Thoracic aorta (tissue), 2 donors: ENCODE results near the gene RAB37. TPM values are rescaled to one million over a fixed set of nuclear protein-coding genes. Genes with fewer than 3 reads are reported as not detected.

Experiments
- ATAC-seq: fragments of 150-250 bp; one replicate; pipeline ENCODE4 v1.8.0; 2017; ENCODE audit warnings: low read depth; ENCODE audit not compliant: insufficient number of reproducible peaks, low FRiP score
- DNase-seq: peaks from one replicate; pipeline ENCODE4 v3.0.0-alpha.2; 2020; ENCODE audit warnings: low spot score
- H3K27ac ChIP-seq, 2 donors: fragments of 200-600 bp; sonication (generic); 1 replicate in 1 of 2; 2 replicates in 1 of 2; pipeline ENCODE4 v1.5.1; 2016; ENCODE audit warnings: mild to moderate bottlenecking in 2 of 2, moderate library complexity in 2 of 2
- H3K27me3 ChIP-seq: fragments of 200-600 bp; sonication (generic); replicated peaks from 2 replicates; pipeline ENCODE4 v1.6.0; 2016; ENCODE audit warnings: mild to moderate bottlenecking; ENCODE audit not compliant: insufficient read depth
- H3K36me3 ChIP-seq: fragments of 200-600 bp; sonication (generic); one replicate; pipeline ENCODE4 v1.5.1; 2016
- H3K4me1 ChIP-seq, 2 donors: fragments of 200-600 bp; sonication (generic); 1 replicate in 1 of 2; 2 replicates in 1 of 2; pipeline versions ENCODE4 v1.5.1 to v1.6.0; 2016; ENCODE audit warnings: low read depth in 2 of 2, mild to moderate bottlenecking in 1 of 2; ENCODE audit not compliant: control insufficient read depth in 1 of 2
- H3K4me3 ChIP-seq: fragments of 200-600 bp; sonication (generic); 2 replicates; pipeline ENCODE4 v1.5.1; 2016; ENCODE audit warnings: mild to moderate bottlenecking
- H3K9me3 ChIP-seq: fragments of 200-600 bp; sonication (generic); 2 replicates; pipeline ENCODE4 v1.5.1; 2016
- total RNA-seq, 2 donors: library from RNA; depleted of rRNA; stranded (reverse); fragments of >200 nt; gene quantifications; one replicate each; pipeline versions ENCODE4 v1.1.0 to v1.2.3, GENCODE V29; 2016
- TF ChIP-seq, protein P1 (sequence below): fragments of 200-600 bp; sonication (generic); IDR thresholded peaks from one replicate; pipeline ENCODE4 v1.5.1; 2019; ENCODE audit warnings: antibody characterized with exemption

RAB37 gene
- 1 to 10 TPM; 2.2 to 3.2 TPM for total RNA-seq

DNA sequence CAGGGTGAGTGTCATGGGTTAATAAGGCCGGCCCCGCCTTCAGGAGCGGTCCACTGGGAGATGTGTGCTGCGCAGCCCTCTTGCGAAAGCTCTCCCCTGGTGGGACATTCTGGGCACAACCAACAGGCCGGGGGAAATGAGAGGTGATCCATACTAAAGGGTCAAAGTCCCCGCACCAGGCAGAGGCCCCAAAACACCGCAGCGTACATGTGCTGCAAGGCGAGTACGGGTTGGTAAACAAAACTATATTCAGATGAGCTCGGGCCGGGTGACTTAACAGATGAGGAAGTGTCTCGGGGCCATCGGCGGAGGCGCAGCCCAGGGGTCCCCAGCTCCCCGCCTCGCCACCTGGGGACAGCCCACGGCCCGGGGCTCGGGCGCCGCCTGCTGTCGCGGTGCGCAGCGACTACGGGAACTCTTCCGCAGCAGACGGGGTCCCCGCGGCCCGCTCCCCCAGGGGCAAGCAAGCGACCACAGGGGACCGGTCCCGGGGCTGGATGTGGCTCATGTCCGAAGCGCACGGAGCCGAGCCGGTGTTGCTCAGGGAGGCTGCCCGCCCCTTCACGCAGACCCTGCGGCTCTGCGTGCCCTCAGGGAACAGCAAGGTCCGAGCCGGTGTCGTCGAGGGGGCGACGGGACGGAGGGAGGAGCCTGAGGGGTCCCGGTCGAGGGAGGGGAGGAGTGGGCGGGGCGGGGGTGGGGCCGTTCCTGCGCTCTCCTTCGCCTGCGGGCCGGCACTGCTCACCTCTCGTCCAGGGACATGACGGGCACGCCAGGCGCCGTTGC, at the start of gene RAB37:
Gene RAB37, plus strand, starts transcription at position 744 of the 786 bp plus-strand sequence. Its CDS starts 17 bp downstream, at position 761.
- Histone ChIP-seq H3K4me1 (peaks cover 0 to 26% of the 10 kb centered on the region in 2 donors), H3K27me3 (no peaks in the 10 kb centered on the region), H3K4me3 (peak within 1 kb of the TSS; percentile 57), H3K9me3 (no peaks in the 10 kb centered on the region), H3K36me3 (no peaks in the 10 kb centered on the region), H3K27ac (no peak within 1 kb of the TSS)
- DNase-seq (no peak), ATAC-seq (no peak)
- TF ChIP-seq, protein P1, sequence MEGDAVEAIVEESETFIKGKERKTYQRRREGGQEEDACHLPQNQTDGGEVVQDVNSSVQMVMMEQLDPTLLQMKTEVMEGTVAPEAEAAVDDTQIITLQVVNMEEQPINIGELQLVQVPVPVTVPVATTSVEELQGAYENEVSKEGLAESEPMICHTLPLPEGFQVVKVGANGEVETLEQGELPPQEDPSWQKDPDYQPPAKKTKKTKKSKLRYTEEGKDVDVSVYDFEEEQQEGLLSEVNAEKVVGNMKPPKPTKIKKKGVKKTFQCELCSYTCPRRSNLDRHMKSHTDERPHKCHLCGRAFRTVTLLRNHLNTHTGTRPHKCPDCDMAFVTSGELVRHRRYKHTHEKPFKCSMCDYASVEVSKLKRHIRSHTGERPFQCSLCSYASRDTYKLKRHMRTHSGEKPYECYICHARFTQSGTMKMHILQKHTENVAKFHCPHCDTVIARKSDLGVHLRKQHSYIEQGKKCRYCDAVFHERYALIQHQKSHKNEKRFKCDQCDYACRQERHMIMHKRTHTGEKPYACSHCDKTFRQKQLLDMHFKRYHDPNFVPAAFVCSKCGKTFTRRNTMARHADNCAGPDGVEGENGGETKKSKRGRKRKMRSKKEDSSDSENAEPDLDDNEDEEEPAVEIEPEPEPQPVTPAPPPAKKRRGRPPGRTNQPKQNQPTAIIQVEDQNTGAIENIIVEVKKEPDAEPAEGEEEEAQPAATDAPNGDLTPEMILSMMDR = no peak

- H3K36me3 ChIP-seq = no peaks in the 10 kb centered on the region
- TF ChIP-seq, protein P1 = no peak
Measured at GRCh38 chr17:74687886-74688285, 49.2 kb upstream of the RAB37 start.

DNA sequence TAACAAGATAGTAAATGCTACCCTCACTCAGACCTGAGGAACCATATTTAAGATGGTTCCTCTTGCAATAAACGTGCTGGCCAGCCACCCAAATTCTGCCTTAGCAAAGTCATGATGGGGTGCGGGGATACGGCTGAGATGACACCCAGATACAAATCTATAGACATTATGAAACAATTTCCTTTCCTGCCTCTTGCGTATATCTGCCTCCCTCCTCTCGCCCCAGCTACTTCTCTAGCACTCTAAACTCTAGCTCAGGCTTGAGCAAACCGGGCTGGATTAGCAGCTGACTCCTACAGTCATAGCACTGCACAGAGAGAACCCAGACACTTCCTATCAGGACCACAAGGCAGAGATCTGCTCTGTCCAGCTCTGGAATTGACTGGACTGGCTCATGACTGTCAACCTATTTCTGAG, 46.6 kb upstream of the RAB37 start:
- Histone ChIP-seq H3K4me1 (no peaks in the 10 kb centered on the region), H3K27ac (no peak overlapping the region), H3K4me3 (no peak overlapping the region), H3K36me3 (no peaks in the 10 kb centered on the region), H3K27me3 (no peaks in the 10 kb centered on the region), H3K9me3 (no peaks in the 10 kb centered on the region)
- TF ChIP-seq, protein P1 = no peak
- ATAC-seq (no peak), DNase-seq (no peak)

More at GRCh38 chr17:74687886-74688285, 49.2 kb upstream of the RAB37 start:
- no peaks in the 10 kb centered on the region for H3K9me3 ChIP-seq
- DNase-seq (no peak), ATAC-seq (no peak)
- no peak overlapping the region for H3K4me3 ChIP-seq
- H3K27me3 ChIP-seq = no peaks in the 10 kb centered on the region
- no peaks in the 10 kb centered on the region for H3K4me1 ChIP-seq
- H3K27ac ChIP-seq = no peak overlapping the region

- no peak for DNase-seq
- H3K27me3 ChIP-seq = no peaks in the 10 kb centered on the region
- TF ChIP-seq, protein P1 = no peak
- H3K9me3 ChIP-seq = no peaks in the 10 kb centered on the region
- no peak overlapping the region for H3K4me3 ChIP-seq
- H3K27ac ChIP-seq = no peak overlapping the region
- no peaks in the 10 kb centered on the region for H3K36me3 ChIP-seq
- ATAC-seq = no peak
- H3K4me1 ChIP-seq = no peaks in the 10 kb centered on the region
Measured at GRCh38 chr17:74691151-74691550, 45.9 kb upstream of the RAB37 start.

GRCh38 chr17:74694081-74694480, 43.0 kb upstream of the RAB37 start:
- Histone ChIP-seq H3K36me3 (no peaks in the 10 kb centered on the region), H3K27ac (no peak overlapping the region), H3K4me1 (no peaks in the 10 kb centered on the region), H3K4me3 (no peak overlapping the region), H3K9me3 (no peaks in the 10 kb centered on the region), H3K27me3 (no peaks in the 10 kb centered on the region)
- no peak for ATAC-seq
- TF ChIP-seq, protein P1 = no peak
- no peak for DNase-seq
